GM19468 (cell line): ENCODE measurements around the gene PALLD.
"Not testable (repeated sequence)": the region's sequence is repeated elsewhere in the genome, so short reads cannot be mapped to it uniquely, and the experiment has no call there.

Experiments used
- ATAC-seq: cut with Tn5 transposase; IDR thresholded peaks from one replicate; pipeline ENCODE4 v1.9.1; 2021; ENCODE audit warnings: mild to moderate bottlenecking, moderate library complexity, moderate number of reproducible peaks; ENCODE audit not compliant: unreplicated experiment; ENCODE audit errors: extremely low read depth

Gene PALLD

DNA sequence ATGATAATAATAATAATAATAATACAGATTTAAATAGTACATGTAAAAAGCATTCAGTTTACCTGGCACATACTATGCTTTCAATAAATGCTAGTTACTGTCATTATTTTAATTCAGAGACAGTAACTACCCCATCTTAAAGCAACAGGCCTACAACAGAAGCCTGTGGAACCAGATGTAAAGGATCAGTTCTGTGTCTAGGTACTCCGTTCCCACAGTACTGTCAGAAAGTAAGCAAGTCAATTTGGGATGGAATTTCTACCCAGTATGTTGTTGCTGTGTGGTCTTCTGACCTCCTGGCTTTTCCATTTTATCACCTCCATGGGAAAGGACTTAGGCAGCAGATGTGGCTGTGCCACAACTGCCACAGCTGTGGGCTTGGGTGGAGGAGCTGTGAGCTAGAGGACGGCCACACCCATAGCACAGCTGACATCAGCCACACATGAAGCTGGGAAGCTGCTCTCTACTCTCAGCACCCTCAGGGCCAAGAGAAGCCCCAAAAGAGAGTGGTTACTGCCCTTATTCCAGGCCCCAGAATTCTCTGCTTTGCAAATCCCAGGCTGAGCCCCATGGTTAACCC lies 410.4 kb downstream of the PALLD start:
- no peak for ATAC-seq

DNA sequence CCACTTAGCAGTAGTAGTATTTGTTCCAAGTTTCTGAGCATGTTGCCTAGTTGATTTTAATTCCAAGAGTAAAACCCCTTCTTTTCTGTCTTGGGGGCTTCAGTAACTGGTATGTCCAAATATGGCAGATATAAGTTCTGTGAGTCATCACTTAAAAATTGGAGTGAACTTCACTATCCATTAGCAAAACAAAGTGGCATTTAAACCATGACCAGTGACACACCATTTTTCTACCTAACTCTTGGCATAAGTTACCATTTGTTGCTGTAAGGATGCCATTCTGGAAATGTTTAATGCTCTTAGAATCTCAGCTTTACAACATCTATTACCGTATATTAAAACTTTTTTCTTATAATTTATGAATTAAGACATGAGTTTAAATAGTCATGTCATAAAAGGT lies 411.2 kb downstream of the PALLD start:
- ATAC-seq, result no peak

GRCh38 chr4:168908851-168909273 lies 412.0 kb downstream of the PALLD start:
- no peak for ATAC-seq

DNA sequence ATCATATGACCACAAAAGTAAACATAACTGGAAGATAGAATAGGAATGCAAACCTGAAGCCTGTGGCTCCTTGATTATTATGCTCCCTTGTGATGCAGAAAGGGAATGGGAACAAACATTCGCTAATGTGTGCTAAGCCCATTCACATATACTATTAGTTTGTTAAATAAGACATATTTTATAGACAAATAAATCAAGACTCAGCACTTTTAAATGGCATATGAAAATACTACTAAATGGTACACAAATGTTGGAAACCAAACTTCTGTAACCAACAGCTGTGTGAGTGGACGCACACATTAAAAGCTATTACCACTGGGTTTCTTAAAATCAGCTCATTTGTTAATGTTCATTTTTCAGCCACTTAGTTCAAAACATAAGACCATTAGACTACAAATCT lies 417.2 kb downstream of the PALLD start:
- no peak for ATAC-seq

GRCh38 chr4:168917138-168917779 lies 420.4 kb downstream of the PALLD start:
- ATAC-seq, result no peak

DNA sequence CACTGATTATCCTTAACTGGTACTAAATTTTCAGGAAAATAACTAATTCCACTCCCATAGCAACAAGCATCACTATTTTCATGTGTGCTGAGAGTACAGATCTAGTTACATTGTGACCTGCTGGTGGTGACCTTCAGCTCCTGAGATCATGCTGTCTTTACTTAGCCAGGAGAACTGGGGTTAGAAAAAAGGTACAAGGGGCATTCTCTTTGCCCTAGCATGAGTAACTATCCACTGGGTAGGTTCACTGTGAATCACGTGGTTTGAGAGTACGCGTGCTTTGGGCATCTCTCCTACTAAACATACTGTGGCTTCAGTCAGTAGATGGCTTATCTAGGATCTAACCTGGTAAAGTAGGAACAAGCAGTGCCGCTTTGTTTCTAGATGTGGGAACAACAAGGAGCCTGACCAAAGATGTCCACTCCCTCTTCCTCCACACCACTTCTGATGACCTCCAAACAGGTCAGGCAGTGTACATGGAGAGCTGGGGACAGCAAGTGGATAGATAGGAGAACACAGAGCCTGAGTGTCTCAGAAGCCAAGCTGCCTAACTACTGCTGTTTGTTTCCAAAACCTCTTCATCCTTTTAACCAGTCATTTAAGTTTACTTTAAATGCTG lies 423.0 kb downstream of the PALLD start:
- no peak for ATAC-seq

GRCh38 chr4:168920441-168921065 lies 423.7 kb downstream of the PALLD start:
- ATAC-seq, result no peak

GRCh38 chr4:168923526-168924194 lies 426.8 kb downstream of the PALLD start:
- no peak for ATAC-seq

DNA sequence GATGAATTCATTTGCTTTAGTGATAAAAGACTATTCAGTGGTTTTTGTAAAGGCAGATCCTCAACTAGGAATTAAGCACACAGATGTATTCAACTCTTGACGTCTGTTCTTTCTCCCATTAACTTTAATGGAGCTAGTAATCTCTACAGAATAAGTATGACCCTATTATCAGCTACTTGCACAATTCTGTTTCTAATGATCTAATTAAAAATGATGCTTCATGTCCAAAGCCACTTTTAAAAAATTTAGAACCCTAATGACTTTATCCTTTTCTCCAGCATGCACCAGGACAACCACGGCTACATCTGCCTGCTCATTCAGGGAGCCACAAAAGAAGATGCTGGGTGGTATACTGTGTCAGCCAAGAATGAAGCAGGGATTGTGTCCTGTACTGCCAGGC lies 427.8 kb downstream of the PALLD start:
- ATAC-seq, result no peak

DNA sequence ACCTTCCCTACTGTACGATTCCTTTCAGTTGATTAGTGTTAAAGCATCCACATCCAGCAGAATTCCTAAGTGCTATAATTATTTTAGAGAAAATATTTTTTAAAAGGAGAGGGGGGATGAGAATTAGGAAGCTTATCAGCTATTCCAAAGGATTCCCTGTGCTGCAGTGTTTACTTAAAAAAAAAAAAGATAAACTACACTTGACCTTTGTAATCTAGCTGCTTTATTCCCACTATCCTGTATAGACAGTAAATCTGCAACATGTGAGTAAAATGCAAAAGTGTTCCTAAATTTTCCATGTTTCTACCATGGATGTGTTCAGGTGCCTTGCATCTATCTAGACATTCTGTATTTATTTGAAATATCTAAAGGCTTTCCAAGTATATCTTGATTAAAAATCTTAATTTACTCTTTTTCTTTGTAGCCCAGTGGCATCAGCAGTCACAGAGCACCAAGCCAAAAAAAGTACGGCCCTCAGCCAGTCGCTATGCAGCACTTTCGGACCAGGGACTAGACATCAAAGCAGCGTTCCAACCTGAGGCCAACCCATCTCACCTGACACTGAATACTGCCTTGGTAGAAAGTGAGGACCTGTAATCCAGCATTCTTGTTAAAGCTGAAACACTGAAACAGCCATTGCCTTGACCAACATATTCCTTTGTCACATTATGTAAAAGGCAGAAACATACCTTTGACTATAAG lies 429.1 kb downstream of the PALLD start:
- no peak for ATAC-seq

DNA sequence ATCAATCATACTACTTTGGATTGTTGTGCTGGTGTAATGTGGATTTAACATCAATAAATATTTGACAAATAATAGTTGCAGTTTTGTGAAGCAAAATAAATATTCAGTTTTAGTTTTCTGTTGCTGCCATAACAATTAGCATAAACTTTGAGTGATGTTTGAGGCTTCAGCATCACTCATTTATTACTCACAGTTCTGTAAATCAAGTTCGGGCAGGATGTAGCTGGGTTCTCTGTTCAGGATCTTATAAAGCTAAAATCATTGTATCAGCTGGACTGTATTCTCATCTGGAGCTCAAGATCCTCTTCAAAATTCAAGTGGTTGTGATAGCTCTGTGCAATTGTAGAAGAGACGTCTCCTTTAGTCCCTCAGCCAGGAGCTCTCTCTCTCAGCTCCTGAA lies 431.5 kb downstream of the PALLD start:
- no peak for ATAC-seq

DNA sequence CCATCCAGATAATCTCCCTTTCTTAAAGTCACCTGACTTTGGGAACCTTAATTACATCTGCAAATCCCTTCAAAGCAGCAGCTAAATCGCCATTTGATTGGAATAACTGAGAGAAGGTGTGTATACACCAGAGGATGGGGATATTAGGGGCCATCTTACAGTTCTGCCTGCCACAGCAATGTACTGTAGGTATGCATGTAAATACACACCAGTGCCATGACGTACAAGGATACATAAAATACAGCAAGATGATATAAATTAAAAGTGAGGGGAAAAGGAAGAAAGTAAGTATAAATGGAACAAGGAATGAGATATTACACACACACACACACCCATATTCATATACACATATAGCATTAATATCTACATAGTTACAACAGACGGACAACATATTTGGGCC lies 432.0 kb downstream of the PALLD start:
- no peak for ATAC-seq

- ATAC-seq, result no peak
These were observed 433.8 kb downstream of the PALLD start for GRCh38 chr4:168930413-168931196.

DNA sequence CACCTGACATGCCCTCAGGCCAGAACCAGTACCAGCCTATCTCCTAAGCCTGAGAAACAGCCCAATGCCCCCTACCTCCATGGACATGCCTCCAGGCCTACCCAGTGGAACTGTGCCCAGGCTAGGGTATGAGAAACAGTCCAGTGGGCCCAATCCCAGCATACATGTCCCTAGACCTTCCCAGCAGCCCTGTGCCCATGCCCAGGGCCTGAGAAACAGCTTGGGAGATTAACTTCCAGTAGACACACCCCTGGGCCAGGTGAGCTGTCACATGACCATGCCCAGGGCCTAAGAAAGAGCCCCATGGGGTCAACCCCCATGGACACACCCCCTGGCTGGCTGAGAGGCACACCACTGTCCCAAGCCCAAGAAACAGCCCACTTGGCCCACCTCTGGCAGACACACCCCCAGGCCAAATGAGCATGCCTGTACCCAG lies 434.4 kb downstream of the PALLD start:
- ATAC-seq, result no peak

DNA sequence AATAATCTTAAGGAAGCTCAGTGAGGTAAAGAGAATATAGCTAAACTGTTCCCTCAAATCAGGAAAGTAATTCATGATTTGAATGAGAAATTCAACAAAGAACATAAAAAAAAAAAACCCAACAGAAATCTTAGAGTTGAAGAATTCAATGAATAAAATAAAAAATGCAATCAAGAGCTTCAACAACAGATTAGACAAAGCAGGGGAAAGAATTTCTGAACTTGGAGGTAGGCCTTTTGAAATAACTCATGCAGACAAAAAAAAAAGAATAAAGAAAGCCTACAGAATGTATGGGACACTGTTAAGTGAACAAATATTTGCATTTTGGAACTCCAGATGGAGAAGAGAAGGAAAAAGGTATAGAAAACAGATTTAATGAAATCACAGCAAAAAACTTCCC lies 435.3 kb downstream of the PALLD start:
- no peak for ATAC-seq

GRCh38 chr4:168933423-168933822 lies 436.6 kb downstream of the PALLD start:
- ATAC-seq, result no peak

GRCh38 chr4:168937473-168937872 lies 440.6 kb downstream of the PALLD start:
- not testable (repeated sequence) for ATAC-seq

GRCh38 chr4:168942985-168943384 lies 446.1 kb downstream of the PALLD start:
- no peak for ATAC-seq

- no peak for ATAC-seq
These were observed 448.4 kb downstream of the PALLD start for GRCh38 chr4:168945291-168945690.
